Measurements from ENCODE around the gene ACCSL. TPM values are rescaled to one million over a fixed set of nuclear protein-coding genes. Genes with fewer than 3 reads are reported as not detected.
A peak's percentile ranks its signal among the peaks of the same experiment; 100 is the strongest.

ACCSL gene
- total and polyA plus RNA-seq, 7 experiments from 2014 or later, result not detected

DNA sequence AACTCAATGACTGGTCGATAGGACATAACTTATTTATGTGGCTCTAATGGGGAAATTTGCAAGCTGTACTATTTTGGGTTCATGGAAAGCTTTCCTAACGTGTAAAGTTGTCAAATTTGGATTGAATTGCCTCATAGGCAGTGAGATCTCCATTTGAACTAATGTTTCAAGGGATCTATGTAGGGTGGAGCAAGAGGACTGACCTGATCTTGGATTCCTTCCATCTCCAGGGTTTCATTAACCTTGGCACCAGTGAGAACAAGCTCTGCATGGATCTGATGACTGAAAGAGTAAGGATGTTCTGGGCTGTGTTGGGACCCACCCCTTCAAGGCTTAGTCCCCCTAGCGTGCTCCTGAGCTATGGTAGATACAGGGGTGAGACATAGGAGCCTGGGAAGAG is 2.1 kb downstream of the ACCSL start:
- Histone ChIP-seq H3K9me3 (ENCODE audit: control insufficient read depth in 2 of 3, low read length in 3 of 3) (no peaks in the 10 kb centered on the region), H3K36me3 (ENCODE audit: control insufficient read depth in 2 of 3, insufficient read depth in 3 of 3, low read length in 3 of 3) (no peaks in the 10 kb centered on the region), H3K4me1 (ENCODE audit: control insufficient read depth in 2 of 2, insufficient read depth in 2 of 2, low read length in 2 of 2) (no peaks in the 10 kb centered on the region), H3K27me3 (ENCODE audit: control insufficient read depth in 2 of 2, insufficient read depth in 2 of 2, low read length in 2 of 2) (no peaks in the 10 kb centered on the region), H3K4me3 (ENCODE audit: low read length) (no peak overlapping the region), H3K27ac (ENCODE audit: low read depth, low read length) (no peak overlapping the region)
- Mint-ChIP-seq H3K36me3 (no peaks in the 10 kb centered on the region), H3K4me1 (no peaks in the 10 kb centered on the region), H3K9me3 (no peaks in the 10 kb centered on the region), H3K27ac (no peak overlapping the region), H3K4me3 (no peak overlapping the region), H3K27me3 (peaks cover 0 to 8% (median 0%) of the 10 kb centered on the region in 5 donors)
- no peak for ATAC-seq
- intact Hi-C loops (cut with micrococcal nuclease), result no loop called here
- CTCF ChIA-PET, result interaction anchor here (0.9 kb wide), 1 partner anchor 44 kb away, joined by 3 read pairs; no protein-coding TSS in a partner anchor
- POLR2A ChIA-PET, result no interaction called here
- no peak for DNase-seq

DNA sequence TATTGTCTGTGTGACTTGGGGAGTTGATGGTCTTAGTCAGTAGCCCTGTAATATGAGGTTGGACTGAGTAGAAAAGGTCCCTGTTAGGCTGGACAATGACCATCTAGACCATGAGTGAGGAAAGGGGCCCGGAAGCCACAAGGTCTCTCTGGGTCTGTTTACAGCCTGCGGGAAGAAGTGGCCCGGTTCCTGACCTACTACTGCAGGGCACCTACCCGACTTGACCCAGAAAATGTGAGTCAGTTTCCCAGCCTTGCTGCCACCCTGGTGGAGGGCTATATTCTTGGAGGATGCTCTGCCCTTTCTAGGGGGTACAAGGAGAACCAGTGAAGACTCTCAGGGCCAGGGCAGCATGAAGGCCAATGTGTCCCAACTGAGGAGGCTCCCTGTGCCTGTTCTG is 3.4 kb downstream of the ACCSL start:
- ChIA-PET CTCF (no interaction called here), POLR2A (no interaction called here)
- Mint-ChIP-seq H3K36me3 (no peaks in the 10 kb centered on the region), H3K9me3 (no peaks in the 10 kb centered on the region), H3K27ac (no peak overlapping the region), H3K4me1 (no peaks in the 10 kb centered on the region), H3K27me3 (peaks cover 0 to 4% (median 0%) of the 10 kb centered on the region in 5 donors), H3K4me3 (no peak overlapping the region)
- Histone ChIP-seq H3K27ac (ENCODE audit: low read depth, low read length) (no peak overlapping the region), H3K4me1 (ENCODE audit: control insufficient read depth in 2 of 2, insufficient read depth in 2 of 2, low read length in 2 of 2) (no peaks in the 10 kb centered on the region), H3K9me3 (ENCODE audit: control insufficient read depth in 2 of 3, low read length in 3 of 3) (no peaks in the 10 kb centered on the region), H3K36me3 (ENCODE audit: control insufficient read depth in 2 of 3, insufficient read depth in 3 of 3, low read length in 3 of 3) (no peaks in the 10 kb centered on the region), H3K4me3 (ENCODE audit: low read length) (no peak overlapping the region), H3K27me3 (ENCODE audit: control insufficient read depth in 2 of 2, insufficient read depth in 2 of 2, low read length in 2 of 2) (no peaks in the 10 kb centered on the region)
- intact Hi-C loops (cut with micrococcal nuclease), result no loop called here
- DNase-seq, result no peak
- no peak for ATAC-seq

DNA sequence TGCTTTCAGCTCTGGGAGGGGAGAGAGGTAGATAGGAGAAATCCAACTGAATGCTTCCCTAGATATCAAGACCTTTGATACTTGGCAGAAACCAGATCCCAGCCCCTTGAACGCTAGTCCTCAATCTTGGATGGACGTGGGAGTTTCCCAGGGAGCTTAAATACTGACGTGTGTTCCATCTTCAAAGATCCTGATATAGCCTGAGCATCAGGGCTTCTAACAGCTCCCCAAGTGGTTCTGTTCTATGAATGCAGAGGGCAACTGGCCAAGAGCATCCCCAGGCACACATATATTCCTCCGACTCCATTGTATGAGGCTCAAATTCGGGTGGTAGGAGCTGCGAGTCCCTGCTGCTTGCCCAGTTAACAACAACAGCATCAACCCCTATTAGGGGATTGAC is 9.6 kb downstream of the ACCSL start:
- H3K27me3 ChIP-seq (ENCODE audit: control insufficient read depth in 2 of 2, insufficient read depth in 2 of 2, low read length in 2 of 2), result no peaks in the 10 kb centered on the region
- H3K27me3 Mint-ChIP-seq, result peaks cover 0 to 5% (median 0%) of the 10 kb centered on the region in 5 donors
- intact Hi-C loops (cut with micrococcal nuclease), result no loop called here
- ChIA-PET POLR2A (no interaction called here), CTCF (no interaction called here)
- H3K27ac ChIP-seq (ENCODE audit: low read depth, low read length), result no peak overlapping the region
- no peak overlapping the region for H3K27ac Mint-ChIP-seq
- no peaks in the 10 kb centered on the region for H3K36me3 ChIP-seq (ENCODE audit: control insufficient read depth in 2 of 3, insufficient read depth in 3 of 3, low read length in 3 of 3)
- H3K9me3 ChIP-seq (ENCODE audit: control insufficient read depth in 2 of 3, low read length in 3 of 3), result no peaks in the 10 kb centered on the region
- H3K4me1 ChIP-seq (ENCODE audit: control insufficient read depth in 2 of 2, insufficient read depth in 2 of 2, low read length in 2 of 2), result no peaks in the 10 kb centered on the region
- DNase-seq, result no peak
- H3K9me3 Mint-ChIP-seq, result no peaks in the 10 kb centered on the region
- no peak overlapping the region for H3K4me3 Mint-ChIP-seq
- ATAC-seq, result no peak
- H3K4me1 Mint-ChIP-seq, result no peaks in the 10 kb centered on the region
- no peak overlapping the region for H3K4me3 ChIP-seq (ENCODE audit: low read length)
- no peaks in the 10 kb centered on the region for H3K36me3 Mint-ChIP-seq

DNA sequence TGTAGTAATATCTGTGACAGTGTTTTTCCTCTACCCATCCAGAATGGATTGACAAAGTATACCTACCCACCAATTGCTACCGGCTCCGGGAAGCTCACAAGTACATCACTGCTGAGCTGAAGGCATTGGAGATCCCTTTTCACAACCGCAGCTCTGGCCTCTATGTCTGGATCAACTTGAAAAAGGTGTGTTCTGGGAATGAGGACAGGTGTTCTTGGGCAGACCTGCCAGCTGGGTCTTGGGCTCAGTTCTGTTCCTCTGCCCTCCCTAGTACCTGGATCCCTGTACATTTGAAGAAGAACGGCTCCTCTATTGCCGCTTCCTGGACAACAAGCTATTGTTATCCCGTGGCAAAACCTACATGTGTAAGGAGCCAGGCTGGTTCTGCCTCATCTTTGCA is 10.5 kb downstream of the ACCSL start:
- no peaks in the 10 kb centered on the region for H3K4me1 ChIP-seq (ENCODE audit: control insufficient read depth in 2 of 2, insufficient read depth in 2 of 2, low read length in 2 of 2)
- H3K36me3 ChIP-seq (ENCODE audit: control insufficient read depth in 2 of 3, insufficient read depth in 3 of 3, low read length in 3 of 3), result no peaks in the 10 kb centered on the region
- H3K36me3 Mint-ChIP-seq, result no peaks in the 10 kb centered on the region
- ATAC-seq, result no peak
- intact Hi-C loops (cut with micrococcal nuclease), result no loop called here
- H3K4me3 Mint-ChIP-seq, result no peak overlapping the region
- H3K27me3 ChIP-seq (ENCODE audit: control insufficient read depth in 2 of 2, insufficient read depth in 2 of 2, low read length in 2 of 2), result no peaks in the 10 kb centered on the region
- H3K27me3 Mint-ChIP-seq, result peaks cover 0 to 5% (median 0%) of the 10 kb centered on the region in 5 donors
- POLR2A ChIA-PET, result no interaction called here
- no peak overlapping the region for H3K4me3 ChIP-seq (ENCODE audit: low read length)
- no peaks in the 10 kb centered on the region for H3K9me3 Mint-ChIP-seq
- CTCF ChIA-PET, result no interaction called here
- no peak overlapping the region for H3K27ac Mint-ChIP-seq
- no peak overlapping the region for H3K27ac ChIP-seq (ENCODE audit: low read depth, low read length)
- H3K4me1 Mint-ChIP-seq, result no peaks in the 10 kb centered on the region
- no peak for DNase-seq
- H3K9me3 ChIP-seq (ENCODE audit: control insufficient read depth in 2 of 3, low read length in 3 of 3), result no peaks in the 10 kb centered on the region

DNA sequence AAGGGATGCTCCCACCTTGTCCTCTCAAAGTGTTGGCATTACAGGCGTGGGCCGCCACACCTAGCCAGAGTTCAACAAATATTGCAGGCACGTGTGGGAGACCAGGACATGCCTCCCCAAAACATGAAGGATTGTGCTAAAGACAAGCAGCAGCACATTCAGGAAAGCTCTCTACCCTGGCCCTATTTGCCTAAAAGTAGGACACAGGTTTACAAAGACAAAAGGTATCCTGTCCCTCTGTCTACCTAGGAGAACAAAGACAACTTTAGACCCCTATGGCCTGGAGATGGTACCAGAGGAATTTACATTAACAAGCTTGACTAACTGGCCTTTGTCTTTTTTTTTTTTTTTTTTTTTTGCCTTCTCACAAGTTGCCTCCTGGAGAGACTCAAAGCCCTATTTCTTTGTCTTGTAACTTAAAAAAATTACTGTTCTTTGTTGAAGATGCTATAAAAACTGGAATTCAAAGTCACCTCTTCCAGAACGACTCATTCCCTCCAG is 17.4 kb downstream of the ACCSL start:
- peaks cover 6 to 12% of the 10 kb centered on the region in 2 donors for H3K4me1 ChIP-seq (ENCODE audit: control insufficient read depth in 2 of 2, insufficient read depth in 2 of 2, low read length in 2 of 2)
- peak overlapping the region; percentile 84 to 97 (median 94) for H3K27ac Mint-ChIP-seq
- CTCF ChIA-PET, result interaction anchor here (0.6 kb wide), 1 partner anchor 98 kb away, joined by 3 read pairs; no protein-coding TSS in a partner anchor
- ATAC-seq (no peak), DNase-seq (no peak)
- no peaks in the 10 kb centered on the region for H3K27me3 Mint-ChIP-seq
- H3K4me3 Mint-ChIP-seq, result peak overlapping the region; percentile 79 to 97 (median 94)
- peaks cover 0 to 14% (median 9%) of the 10 kb centered on the region in 5 donors for H3K36me3 Mint-ChIP-seq
- peak overlapping the region; percentile 87 for H3K27ac ChIP-seq (ENCODE audit: low read depth, low read length)
- H3K4me1 Mint-ChIP-seq, result peaks cover 8 to 48% (median 26%) of the 10 kb centered on the region in 7 donors
- H3K4me3 ChIP-seq (ENCODE audit: low read length), result peak overlapping the region; percentile 88
- H3K9me3 Mint-ChIP-seq, result no peaks in the 10 kb centered on the region
- no peaks in the 10 kb centered on the region for H3K36me3 ChIP-seq (ENCODE audit: control insufficient read depth in 2 of 3, insufficient read depth in 3 of 3, low read length in 3 of 3)
- H3K27me3 ChIP-seq (ENCODE audit: control insufficient read depth in 2 of 2, insufficient read depth in 2 of 2, low read length in 2 of 2), result no peaks in the 10 kb centered on the region
- intact Hi-C loops (cut with micrococcal nuclease), result loop anchor here (5.0 to 10.0 kb wide), 3 partner anchors 170 to 1292 kb away; partner anchors contain the start of gene TTC17 (in 1 of the 2)
- no peaks in the 10 kb centered on the region for H3K9me3 ChIP-seq (ENCODE audit: control insufficient read depth in 2 of 3, low read length in 3 of 3)
- POLR2A ChIA-PET, result interaction anchor here (0.7 to 2.5 kb wide), 3 partner anchors 162 to 476 kb away, joined by 3 to 11 read pairs (median 4); partner anchors contain the start of gene ALKBH3

DNA sequence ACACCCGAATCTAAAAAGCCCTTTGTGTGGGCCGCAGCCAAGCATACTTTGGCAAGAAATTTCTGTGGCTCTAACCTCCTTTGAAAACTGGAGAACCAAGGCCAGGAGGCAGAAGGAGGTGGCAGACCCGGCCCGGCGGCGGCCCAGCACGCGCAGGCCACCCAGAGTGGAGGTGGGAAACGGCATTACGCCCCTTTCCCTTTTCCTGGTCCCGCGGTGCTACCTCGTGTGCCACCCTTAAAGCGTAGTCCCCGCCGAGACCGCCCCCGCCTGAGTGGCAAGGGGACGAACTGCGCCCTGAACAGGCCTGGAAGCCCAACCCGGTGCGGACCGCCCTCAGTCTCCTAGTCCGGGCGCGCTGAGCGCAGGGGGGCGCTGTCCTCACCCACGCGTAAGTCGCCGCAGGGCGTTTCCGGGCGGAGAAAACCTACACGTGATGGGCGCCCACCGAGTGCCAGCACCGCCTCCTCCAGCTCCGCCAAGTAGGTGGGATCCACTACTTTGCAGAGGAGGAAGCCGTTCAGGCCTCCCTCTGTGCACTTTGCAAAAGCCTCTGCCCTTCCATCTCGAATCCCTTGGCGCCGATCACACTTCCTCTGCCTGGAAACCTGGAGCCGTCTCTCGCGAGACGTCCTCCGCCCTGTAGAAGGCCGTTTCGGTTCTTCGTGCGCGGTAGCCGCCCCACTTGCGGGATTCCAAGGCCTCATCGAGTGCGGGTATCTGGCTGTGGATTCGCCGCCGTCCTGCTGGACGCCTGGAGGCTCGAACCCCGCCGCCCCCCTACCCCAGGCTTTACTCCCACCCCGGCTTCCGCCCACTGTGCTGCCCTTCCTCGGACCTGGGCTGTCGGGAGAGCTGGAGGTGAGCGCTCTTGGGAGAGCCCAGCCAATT is 18.3 kb downstream of the ACCSL start, which contains the start of gene ACCS:
TSS of gene ACCS (plus strand) at position 430 of the 891 bp plus-strand sequence. CDS start 1,358 bp downstream, outside the sequence.
- peak within 1 kb of the TSS; percentile 87 for H3K27ac ChIP-seq (ENCODE audit: low read depth, low read length)
- peak within 1 kb of the TSS; percentile 88 for H3K4me3 ChIP-seq (ENCODE audit: low read length)
- intact Hi-C loops (cut with micrococcal nuclease), result loop anchor here (1.0 to 10.0 kb wide), 13 partner anchors 28 to 1739 kb away; partner anchors contain the start of genes CD82 (in 2 of the 2), HSD17B12 (in 2 of the 2), TTC17 (in 2 of the 2) and ALKBH3 (in 1 of the 2)
- ATAC-seq, result peak; percentile 98
- ChIA-PET POLR2A (interaction anchor here (0.6 to 2.5 kb wide), 2 partner anchors 9 to 185 kb away, joined by 3 to 11 read pairs; partner anchors contain the start of gene ALKBH3), CTCF (no interaction called here)
- no peaks in the 10 kb centered on the region for H3K27me3 Mint-ChIP-seq
- H3K9me3 ChIP-seq (ENCODE audit: control insufficient read depth in 2 of 3, low read length in 3 of 3), result no peaks in the 10 kb centered on the region
- no peaks in the 10 kb centered on the region for H3K27me3 ChIP-seq (ENCODE audit: control insufficient read depth in 2 of 2, insufficient read depth in 2 of 2, low read length in 2 of 2)
- H3K4me1 Mint-ChIP-seq, result peaks cover 12 to 53% (median 26%) of the 10 kb centered on the region in 7 donors
- peak within 1 kb of the TSS; percentile 79 to 97 (median 94) for H3K4me3 Mint-ChIP-seq
- no peaks in the 10 kb centered on the region for H3K9me3 Mint-ChIP-seq
- H3K36me3 Mint-ChIP-seq, result peaks cover 0 to 18% (median 10%) of the 10 kb centered on the region in 5 donors
- H3K4me1 ChIP-seq (ENCODE audit: control insufficient read depth in 2 of 2, insufficient read depth in 2 of 2, low read length in 2 of 2), result peaks cover 6 to 12% of the 10 kb centered on the region in 2 donors
- H3K27ac Mint-ChIP-seq, result peak within 1 kb of the TSS; percentile 84 to 97 (median 94)
- peak; percentile 80 to 91 (median 88) for DNase-seq
- H3K36me3 ChIP-seq (ENCODE audit: control insufficient read depth in 2 of 3, insufficient read depth in 3 of 3, low read length in 3 of 3), result no peaks in the 10 kb centered on the region

All from naive thymus-derived CD4-positive, alpha-beta T cell (primary cell).